Stimulated activated CD8-positive, alpha-beta memory T cell treated with anti-CD3 and anti-CD28 coated beads, Interleukin-12 subunit alpha, Interleukin-12 subunit beta, amount 100 ng/mL, for 24 hours (primary cell): ENCODE data around the gene TBC1D9.

Experiments
- DNase-seq: peaks from one replicate; pipeline ENCODE4 v3.0.0-alpha.2; 2020; ENCODE audit errors: extremely low read depth

The TBC1D9 gene

DNA sequence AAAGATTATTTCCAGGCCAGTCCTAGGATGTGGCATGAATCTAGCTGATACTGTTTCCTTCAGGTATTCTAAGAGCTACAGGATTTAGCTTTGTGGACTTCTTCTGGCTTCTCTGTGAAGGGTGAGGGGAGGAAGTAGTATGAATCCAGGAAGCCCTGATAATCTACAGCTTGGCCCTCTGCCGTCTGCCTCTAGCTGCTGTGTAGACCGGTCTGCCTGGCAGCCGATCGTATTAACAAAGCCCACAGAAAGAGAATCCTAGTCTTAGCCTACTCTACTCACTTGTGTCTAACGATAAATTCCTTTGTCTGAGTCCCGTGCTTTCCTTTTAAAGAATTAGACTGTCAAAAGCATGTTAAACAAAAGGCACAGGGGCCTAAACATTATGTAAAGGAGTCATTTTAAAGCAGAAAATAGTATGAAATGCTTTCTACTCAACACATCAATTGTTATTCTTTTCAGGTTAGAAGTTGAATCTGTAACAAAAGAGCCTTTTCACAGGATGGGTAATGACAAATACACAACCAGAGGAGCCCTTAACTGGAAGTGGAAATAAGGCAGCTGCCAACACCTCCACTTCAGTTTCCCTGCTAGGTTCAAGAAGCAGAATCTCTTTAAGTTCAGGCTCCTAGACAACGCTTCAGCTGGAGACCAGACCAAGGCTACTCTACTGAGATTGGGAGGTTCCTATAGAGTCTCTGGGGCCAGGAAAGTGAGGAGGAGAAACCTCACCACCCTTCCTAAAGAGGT is 138.5 kb downstream of the TBC1D9 start:
- no peak for DNase-seq

DNA sequence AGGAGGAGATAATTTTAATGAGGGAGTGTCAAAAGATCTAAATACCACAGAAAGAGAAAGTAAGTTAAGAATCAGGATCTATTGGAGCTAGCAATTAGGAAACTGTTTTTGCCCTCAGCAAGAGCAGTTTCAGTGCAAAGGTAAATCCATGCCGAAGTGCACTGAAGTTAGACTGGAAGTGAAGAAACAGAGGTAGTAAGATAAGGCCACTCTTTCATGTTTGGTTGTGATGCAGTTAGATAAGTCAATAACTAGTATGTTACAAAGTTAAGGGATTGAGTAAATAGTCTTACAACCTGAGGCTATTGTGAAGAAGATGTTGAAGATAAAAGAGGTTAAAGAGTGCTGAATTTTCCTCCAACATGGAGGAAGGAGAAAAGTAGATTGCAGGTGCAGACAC is 140.7 kb downstream of the TBC1D9 start:
- no peak for DNase-seq

DNA sequence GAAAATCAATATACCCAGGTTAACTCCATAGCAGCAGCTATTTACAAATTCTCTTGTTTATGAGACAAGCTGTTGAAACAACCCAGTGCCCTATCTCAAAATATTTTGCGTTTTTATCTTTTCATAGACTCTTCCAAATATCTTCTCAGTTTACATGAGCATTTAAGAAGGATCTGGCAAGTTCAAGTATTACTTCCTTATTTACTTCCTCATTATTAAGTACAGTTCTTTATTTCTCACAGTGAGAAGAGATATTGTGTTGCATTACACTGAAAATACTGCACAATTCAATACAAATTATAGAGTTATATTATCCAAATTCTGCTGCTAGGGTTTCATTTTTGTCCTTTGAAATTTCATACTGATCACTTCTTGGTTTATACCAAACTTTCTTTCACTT is 143.8 kb downstream of the TBC1D9 start:
- no peak for DNase-seq

DNA sequence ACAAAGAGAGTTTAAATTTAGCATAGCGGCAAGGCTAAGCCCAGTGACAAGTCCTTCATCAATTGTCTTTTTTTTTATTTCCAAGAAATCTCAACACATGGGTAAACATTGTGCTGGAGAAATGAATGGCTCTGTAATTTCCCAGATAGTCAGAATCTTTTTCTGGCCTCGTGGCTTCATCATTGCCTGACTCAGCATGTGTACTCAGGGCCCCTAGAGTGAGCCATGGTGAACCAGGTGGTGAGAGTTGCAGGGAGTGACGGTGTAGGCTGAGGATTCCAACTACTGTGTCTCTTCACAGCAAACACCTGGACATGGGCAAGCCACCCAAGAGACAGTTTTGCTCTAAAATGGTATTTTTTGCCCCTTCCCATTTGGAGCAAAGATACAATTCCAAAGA is 144.3 kb downstream of the TBC1D9 start:
- DNase-seq: no peak

DNA sequence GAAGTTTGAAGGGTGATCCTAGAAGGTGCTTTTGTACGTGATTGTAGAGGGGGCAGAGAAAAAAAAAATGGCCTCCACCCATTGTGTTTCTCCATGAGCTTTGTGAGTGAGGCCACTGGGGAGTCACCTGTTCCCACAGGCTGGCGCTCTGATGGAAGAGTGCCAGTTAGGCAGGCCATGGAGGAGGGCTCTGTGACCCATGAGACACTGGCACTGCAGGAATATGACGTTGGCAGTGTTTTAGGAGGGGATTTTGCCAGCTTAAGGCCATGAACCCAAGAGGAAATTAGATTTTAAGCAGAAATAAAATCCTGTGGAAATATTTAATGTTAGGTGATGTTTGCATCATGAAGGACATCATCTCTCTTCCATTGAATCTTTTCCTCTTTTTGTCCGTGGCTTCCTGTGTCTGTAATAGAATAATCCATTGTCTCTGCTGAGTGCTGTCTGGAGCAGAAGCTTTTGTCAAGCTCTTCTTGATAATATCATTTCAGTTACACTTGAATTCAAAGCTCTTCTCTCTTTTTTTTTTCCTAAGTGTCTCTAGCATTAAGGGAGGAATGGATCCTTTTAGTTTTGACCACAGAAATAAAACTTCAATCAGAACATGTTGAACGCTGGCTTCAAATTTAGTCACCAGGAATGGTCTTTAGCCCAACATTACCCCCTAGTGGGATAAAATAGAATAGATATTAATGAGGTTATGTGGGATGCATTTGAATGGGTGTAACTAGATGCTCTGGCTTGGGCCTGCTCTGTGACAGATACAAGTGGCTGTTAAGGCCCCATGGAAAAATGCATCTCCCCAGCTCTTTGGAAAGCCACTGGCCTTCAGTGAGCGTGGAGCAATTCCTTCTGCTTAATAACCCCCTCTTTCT is 146.4 kb downstream of the TBC1D9 start:
- DNase-seq: no peak

DNA sequence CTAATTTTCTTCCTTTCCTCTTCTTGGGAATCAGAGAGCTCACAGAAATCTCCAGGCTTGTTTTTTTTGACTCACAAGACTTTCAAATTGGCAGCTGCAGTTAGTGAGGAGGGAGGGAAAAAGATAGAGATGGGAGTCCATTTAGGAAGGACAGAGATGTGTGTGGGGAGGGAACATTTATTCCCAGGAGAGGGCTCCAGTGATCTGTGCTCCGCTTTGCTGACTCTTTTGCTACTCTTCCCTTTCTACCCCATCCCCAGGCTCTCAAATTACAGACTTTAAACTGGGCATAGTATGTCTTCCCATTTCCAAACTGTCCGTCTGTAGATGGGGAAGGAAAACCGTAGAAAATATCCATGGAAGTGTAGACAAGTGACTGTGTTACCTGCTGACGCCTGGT is 148.3 kb downstream of the TBC1D9 start:
- no peak for DNase-seq

DNA sequence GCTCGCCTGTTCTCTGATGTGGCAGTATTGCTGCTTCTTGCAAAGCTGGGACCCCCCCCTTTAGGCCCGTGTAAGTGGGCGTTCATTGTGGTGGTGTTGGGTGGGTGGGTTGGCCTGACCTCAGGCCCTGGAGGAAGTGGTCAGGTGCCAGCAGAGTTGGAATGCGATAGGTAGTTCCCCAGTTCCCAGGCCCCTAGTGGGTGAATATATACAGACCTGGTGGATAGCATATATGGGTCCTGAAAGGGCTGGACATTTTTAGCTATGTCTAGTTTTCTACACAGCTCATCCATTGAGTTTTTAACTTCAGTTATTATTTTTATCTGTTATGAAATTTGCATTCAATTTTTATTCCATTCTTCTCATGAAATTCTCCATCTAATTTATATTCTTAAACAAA is 151.6 kb downstream of the TBC1D9 start:
- DNase-seq: no peak

DNA sequence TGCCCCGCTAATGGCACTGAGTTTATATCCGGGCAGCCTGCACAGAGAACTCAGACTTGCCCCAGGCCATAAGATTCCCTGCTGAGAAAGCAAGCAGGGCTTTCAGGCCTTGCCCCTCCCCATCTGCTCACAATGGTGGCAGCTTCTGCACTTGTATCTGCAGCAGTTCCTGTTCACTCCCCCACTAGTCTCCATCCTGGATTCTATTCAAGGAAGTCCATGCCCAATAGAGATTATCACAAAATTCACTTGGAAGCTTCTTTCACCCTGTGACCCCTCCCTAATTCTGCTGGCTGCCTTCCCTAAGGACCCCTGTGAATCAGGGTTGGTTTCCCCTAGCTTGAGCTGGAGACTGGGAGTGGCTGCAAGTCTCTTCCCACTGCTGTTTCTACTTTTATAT is 152.9 kb downstream of the TBC1D9 start:
- no peak for DNase-seq

DNA sequence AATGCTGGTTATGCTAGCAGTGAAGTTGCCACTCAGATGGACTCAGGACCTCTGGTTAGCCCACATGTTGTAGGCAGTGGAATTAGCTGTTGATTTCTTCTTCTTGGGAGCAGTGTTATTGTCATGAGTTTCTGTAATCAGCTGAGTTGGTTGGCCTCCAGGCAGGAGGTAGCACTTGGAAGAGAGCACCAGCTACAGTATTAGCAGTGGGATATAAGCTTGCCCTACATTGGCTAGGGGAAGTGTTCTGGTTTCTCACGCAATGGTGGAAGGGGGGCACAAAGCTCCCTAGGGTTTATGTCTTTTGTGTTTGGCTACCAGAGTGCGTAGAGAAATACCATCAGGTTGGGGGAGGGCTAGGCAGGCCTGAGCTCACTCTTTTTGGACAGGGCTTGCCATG is 153.5 kb downstream of the TBC1D9 start:
- no peak for DNase-seq

DNA sequence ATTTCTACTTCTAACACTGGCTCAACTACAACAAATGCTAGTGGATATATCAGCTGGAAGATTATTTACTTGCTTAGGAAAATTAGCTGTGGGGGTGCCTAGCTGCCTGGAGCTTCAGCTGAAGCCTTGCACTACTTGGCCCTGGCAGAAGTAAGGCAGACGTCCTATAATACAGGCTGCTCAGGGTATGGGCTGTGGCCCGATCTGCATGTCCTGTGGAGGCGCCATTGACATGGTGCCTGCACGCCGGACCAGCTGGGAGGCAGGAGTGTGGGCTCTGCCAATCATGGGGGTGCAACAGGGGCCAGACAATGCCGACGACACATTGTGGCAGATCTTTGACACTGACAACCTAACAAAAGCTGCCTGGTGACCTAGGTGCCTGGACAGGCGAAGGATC is 155.8 kb downstream of the TBC1D9 start:
- no peak for DNase-seq

DNA sequence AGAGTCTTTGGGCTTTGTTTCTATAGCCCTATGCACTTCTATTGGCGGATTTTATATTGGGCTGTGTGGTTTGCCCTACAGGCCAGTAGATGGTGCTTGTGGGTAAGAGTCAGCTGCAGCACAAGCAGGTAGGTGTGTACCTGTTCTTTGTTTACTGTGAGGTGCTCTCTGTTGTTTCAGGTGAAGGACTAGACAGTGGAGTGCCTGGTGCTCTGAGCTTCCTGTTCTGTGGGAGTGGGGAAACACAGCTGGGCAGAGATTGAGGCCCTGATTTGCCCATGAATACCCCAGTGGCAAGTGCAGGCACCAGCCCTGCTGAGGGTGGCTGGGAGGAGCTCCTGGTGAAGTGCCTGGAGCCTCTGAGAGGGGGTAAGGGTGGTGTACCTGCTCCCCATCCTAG is 161.1 kb downstream of the TBC1D9 start:
- no peak for DNase-seq

DNA sequence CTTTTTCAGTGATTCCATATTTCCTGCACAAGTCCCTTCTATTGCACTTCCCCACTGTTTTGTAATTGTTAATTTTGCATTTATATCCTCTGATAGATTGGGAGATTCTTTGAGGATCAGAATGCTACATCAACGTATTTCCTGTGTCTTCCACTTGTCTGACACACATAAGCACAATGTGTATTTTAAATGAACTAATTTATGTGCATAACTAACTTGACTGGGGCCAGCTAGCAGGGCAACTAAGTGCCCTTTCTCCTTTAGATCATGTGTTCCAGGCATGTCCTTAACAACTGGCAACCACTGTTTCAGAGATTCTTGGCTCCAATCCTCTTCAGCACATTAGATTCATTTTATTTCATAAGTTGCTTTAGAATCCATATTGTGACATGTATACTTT is 171.7 kb downstream of the TBC1D9 start:
- no peak for DNase-seq

DNA sequence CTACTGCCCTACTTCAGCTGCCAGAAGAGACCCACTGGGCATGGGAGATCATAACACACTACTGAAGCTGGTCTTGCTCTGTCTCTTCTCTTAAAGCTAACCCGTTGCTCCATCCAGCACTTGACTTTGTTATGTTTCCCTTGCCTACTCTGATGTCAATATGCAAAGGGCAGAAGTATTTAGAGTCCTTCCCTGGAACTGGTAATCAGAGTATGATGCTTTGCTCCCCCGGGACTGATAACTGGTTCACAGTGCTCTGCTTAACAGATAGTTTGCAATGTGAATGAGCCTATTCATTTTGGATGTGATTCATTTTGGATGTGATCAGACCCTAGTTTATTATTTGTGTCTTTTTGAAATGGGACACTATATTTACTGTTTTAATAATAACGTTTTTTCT is 175.1 kb downstream of the TBC1D9 start:
- no peak for DNase-seq

DNA sequence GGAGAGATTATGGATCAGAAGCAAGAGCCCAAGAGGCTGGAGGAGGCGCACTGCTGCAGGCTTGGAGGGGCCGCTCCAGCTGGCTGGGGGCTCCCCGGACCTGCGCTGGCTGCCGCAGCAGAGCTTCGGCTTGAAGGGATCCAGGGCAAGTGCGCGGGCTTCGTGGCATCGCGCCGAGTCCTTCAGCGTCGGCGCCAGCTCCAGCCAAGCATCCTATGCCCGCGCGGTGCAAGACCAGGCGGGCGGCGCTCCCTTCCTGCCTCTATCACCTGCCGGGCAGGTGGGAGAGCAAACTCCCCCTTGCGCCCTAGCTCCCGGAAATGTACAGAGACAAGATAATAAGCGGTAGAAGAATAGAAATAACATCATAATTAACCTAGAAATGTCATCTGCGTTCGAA is 176.9 kb downstream of the TBC1D9 start:
- no peak for DNase-seq

DNA sequence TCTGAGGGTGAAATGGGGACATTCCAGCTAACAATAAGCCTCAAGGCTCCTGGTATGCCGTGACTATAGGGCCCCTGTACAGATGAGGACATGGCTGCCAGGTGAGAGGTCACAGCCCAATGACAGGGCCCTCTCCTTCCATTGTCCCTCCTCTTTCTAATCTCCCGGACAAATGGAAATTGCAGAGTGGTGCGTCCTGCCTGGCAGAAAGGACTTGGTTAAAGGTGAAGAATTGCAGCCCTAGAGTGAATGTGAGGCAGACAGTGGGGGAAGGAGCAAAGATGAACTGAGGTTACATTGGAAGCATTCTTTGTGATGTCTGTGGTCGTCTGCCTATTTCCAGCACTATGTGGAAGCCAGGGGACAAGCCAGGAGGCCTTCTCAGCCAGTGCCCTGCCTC is 180.7 kb downstream of the TBC1D9 start:
- DNase-seq: no peak

DNA sequence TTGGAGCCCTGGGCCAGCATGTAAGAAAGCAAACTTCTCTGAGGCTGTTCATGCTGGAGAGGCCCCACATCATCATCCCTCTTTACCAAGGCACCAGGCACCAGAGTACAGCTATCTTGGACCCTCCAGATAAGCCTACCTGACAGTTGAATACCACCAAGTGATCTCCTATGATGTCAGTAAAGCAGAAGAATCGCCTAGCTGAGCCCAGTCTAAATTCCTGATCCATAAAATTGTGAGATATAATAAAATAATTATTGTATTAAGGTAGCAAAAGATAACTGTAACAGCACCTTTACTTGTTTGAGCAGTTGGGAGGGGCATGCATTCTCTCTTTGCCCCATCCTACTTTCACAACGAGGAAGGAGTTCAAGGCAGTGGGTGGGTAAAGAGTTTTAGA is 184.6 kb downstream of the TBC1D9 start:
- DNase-seq: no peak
